Effector memory CD8-positive, alpha-beta T cell (primary cell): ENCODE data around the gene KRTAP4-2.
"Not testable (repeated sequence)": the region's sequence is repeated elsewhere in the genome, so short reads cannot be mapped to it uniquely, and the experiment has no call there.

Experiments
- ATAC-seq: fragments of 150-1000 bp; cut with Tn5 transposase; replicated peaks from 2 replicates; pipeline ENCODE4 v1.10.0; 2021; ENCODE audit warnings: mild to moderate bottlenecking, moderate library complexity
- DNase-seq, 3 experiments: peaks; one replicate each; pipeline ENCODE4 v3.0.0; 2021
- H3K27ac Mint-ChIP-seq, 2 donors: one replicate each; pipeline ENCODE4 v1.8.0; 2022; ENCODE audit warnings: mild to moderate bottlenecking in 2 of 2, mixed read lengths in 2 of 2, moderate library complexity in 2 of 2
- H3K27me3 Mint-ChIP-seq, 2 donors: one replicate each; pipeline ENCODE4 v1.8.0; 2022; ENCODE audit warnings: mixed read lengths in 2 of 2
- H3K36me3 Mint-ChIP-seq: one replicate; pipeline ENCODE4 v1.8.0; 2022; ENCODE audit warnings: mild to moderate bottlenecking, moderate library complexity, mixed read lengths; ENCODE audit not compliant: insufficient read depth
- H3K4me1 Mint-ChIP-seq, 2 donors: one replicate each; pipeline ENCODE4 v1.8.0; 2022; ENCODE audit warnings: low read depth in 2 of 2, mixed read lengths in 2 of 2
- H3K4me3 Mint-ChIP-seq, 2 donors: one replicate each; pipeline ENCODE4 v1.8.0; 2022; ENCODE audit warnings: mild to moderate bottlenecking in 2 of 2, mixed read lengths in 2 of 2, moderate library complexity in 2 of 2
- H3K9me3 Mint-ChIP-seq, 2 donors: one replicate each; pipeline ENCODE4 v1.8.0; 2022; ENCODE audit warnings: mixed read lengths in 2 of 2

The KRTAP4-2 gene

DNA sequence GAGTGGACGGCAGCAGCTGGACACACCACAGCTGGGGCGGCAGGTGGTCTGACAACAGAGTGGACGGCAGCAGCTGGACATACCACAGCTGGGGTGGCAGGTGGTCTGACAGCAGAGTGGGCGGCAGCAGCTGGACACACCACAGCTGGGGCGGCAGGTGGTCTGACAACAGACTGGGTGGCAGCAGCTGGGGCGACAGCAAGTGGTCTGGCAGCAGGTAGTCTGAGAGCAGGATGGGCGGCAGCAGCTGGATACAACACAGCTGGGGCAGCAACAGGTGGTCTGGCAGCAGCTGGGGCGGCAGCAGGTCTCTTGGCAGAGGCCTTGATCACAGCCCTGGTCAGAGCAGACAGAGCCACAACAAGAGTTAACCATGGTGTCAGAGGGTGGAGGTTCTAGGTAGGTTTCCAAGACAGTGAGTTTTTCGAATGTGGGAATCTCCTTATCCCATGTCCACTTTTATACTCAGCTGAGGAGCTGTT, 6.5 kb upstream of the KRTAP4-2 start, which contains the start of gene KRTAP4-1:
TSS of gene KRTAP4-1 (minus strand) at position 432 of the 482 bp plus-strand sequence. CDS start at position 375, 57 bp downstream.
- Mint-ChIP-seq H3K36me3 (no peaks in the 10 kb centered on the region), H3K4me1 (no peaks in the 10 kb centered on the region), H3K27me3 (peaks cover 29 to 32% of the 10 kb centered on the region in 2 donors), H3K9me3 (no peaks in the 10 kb centered on the region), H3K27ac (no peak within 1 kb of the TSS), H3K4me3 (no peak within 1 kb of the TSS)
- ATAC-seq (no peak), DNase-seq (no peak)

DNA sequence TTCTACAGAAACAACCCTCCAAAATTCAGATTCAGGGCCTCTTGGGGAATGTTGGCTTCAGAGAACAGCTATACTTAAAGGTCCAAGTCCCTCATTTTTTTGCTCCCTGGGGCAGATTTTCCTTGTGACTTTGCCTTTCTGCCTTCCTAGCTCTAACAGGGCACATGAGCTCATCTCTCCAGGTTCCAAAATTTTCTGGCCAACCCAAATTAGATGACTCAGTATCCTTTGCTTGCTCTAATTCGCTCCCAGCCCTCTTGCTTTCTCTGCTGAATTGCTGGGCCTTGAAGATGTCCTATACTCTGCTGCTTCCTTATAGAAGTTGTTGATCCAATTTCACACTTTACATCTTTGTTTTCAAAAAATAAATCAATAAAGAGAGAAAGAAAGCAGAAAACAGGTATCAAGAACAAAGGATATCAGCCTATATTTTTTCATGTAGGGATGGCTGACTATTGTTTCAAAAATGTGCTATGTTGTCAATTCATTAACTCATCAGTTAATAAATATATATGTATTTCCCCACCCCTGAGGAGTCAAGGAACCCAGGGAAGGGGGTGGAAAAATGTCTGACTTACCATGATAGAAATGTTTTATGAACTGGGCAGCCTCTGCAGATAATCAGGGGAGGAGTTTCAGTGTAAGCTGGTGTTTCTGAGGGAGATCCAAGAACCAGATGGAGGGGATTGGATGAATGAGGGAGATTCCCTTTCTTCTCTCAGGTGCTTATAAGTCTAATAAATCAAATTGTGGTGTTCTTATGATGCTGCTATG, 1.0 kb upstream of the KRTAP4-2 start:
- DNase-seq (no peak), ATAC-seq (no peak)
- H3K27me3 Mint-ChIP-seq, result peaks cover 9 to 14% of the 10 kb centered on the region in 2 donors
- no peak overlapping the region for H3K4me3 Mint-ChIP-seq
- H3K4me1 Mint-ChIP-seq, result no peaks in the 10 kb centered on the region
- no peak overlapping the region for H3K27ac Mint-ChIP-seq
- H3K9me3 Mint-ChIP-seq, result no peaks in the 10 kb centered on the region
- H3K36me3 Mint-ChIP-seq, result no peaks in the 10 kb centered on the region

- no peaks in the 10 kb centered on the region for H3K9me3 Mint-ChIP-seq
- H3K27ac Mint-ChIP-seq, result no peak overlapping the region
- ATAC-seq, result no peak
- no peak overlapping the region for H3K4me3 Mint-ChIP-seq
- H3K4me1 Mint-ChIP-seq, result peaks cover 0 to 3% of the 10 kb centered on the region in 2 donors
- DNase-seq, result no peak
- H3K27me3 Mint-ChIP-seq, result peaks cover 6 to 14% of the 10 kb centered on the region in 2 donors
- no peaks in the 10 kb centered on the region for H3K36me3 Mint-ChIP-seq
Measured at GRCh38 chr17:41178341-41178740, 320 bp upstream of the KRTAP4-2 start.

DNA sequence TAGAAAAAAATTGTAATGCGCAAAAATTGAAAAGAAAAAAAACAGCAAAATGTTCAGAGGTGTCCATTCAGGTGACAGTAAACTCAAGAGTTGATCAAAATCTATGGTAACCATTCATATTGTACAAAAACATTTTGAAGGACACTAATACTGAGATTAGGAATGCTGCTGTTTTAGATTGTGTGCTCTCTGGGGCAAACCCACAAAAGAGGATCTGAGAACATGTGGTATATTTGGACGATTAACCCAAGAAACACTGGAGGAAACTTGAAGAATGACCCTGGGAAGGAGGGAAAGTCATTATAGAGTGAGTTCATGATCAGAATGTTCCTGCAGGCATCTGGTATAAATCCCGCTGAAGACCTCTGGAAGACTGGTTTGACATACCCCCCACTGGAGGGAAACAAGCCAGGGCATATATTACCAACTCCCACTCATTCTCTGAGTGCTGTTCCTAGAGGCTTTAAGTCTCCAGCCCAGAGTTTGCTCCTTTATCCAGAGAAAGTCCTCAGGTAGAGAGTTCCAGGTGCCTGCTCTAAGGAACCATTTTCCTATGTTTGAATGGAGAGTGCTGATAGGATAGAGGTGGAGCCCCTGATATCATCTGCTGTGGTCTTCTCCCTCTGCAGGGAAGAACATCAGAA, 1.2 kb downstream of the KRTAP4-2 start:
- H3K4me1 Mint-ChIP-seq, result peaks cover 0 to 4% of the 10 kb centered on the region in 2 donors
- DNase-seq (no peak), ATAC-seq (no peak)
- no peaks in the 10 kb centered on the region for H3K36me3 Mint-ChIP-seq
- H3K27ac Mint-ChIP-seq, result no peak overlapping the region
- no peak overlapping the region for H3K4me3 Mint-ChIP-seq
- no peaks in the 10 kb centered on the region for H3K9me3 Mint-ChIP-seq
- peaks cover 15 to 17% of the 10 kb centered on the region in 2 donors for H3K27me3 Mint-ChIP-seq

DNA sequence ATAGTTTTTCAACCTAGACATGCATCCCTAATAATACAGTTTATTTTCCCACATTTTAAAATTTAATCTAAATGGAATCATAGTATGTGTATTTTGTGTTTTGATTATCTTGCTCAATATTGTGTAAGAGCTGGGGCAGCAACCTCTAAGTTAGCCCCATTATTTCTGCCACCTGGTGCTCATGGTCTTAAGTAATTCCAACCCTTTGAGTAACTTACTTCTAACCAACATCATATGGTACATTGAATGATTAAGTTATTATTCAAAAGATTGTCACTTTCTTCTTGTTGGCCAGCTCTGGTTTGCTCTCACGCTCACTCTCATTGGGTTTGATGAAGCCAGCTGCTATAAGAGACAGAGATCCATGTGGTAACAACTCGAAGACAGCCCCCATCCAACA, 6.1 kb downstream of the KRTAP4-2 start:
- Mint-ChIP-seq H3K9me3 (no peaks in the 10 kb centered on the region), H3K4me3 (no peak overlapping the region), H3K4me1 (peaks cover 2 to 4% of the 10 kb centered on the region in 2 donors), H3K27ac (no peak overlapping the region), H3K36me3 (no peaks in the 10 kb centered on the region), H3K27me3 (peaks cover 9 to 10% of the 10 kb centered on the region in 2 donors)
- DNase-seq, result no peak
- no peak for ATAC-seq

DNA sequence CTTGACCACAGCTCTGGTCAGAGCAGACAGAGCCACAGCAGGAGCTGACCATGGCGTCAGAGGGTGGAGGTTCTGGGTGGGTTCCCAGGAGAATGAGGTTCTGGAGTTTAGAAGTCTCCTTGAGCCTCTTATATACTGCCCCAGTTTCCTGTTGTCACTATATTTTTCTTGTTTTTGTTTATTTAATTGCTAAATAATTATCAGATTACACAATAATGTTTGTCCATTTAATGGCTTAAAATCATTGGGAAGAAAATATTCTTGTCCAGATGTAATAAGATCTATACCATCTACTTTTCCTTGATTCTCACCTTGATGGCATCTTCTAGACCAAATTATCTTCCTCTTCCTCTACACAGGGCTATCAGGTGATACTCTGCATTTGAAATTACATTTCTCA, 9.9 kb downstream of the KRTAP4-2 start, which contains the start of gene KRTAP4-3:
TSS of gene KRTAP4-3 (minus strand) at position 101 of the 400 bp plus-strand sequence. CDS start at position 52, 49 bp downstream.
- Mint-ChIP-seq H3K27me3 (peaks cover 11 to 20% of the 10 kb centered on the region in 2 donors), H3K4me3 (no peak within 1 kb of the TSS), H3K4me1 (peaks cover 0 to 2% of the 10 kb centered on the region in 2 donors), H3K36me3 (no peaks in the 10 kb centered on the region), H3K9me3 (no peaks in the 10 kb centered on the region), H3K27ac (no peak within 1 kb of the TSS)
- DNase-seq, result no peak
- no peak for ATAC-seq

GRCh38 chr17:41167561-41167960, 10.5 kb downstream of the KRTAP4-2 start:
- Mint-ChIP-seq H3K4me1 (peaks cover 0 to 2% of the 10 kb centered on the region in 2 donors), H3K27ac (no peak overlapping the region), H3K27me3 (peaks cover 12 to 23% of the 10 kb centered on the region in 2 donors), H3K9me3 (no peaks in the 10 kb centered on the region), H3K4me3 (no peak overlapping the region), H3K36me3 (no peaks in the 10 kb centered on the region)
- no peak for ATAC-seq
- DNase-seq, result no peak

GRCh38 chr17:41163828-41164227, 14.2 kb downstream of the KRTAP4-2 start:
- H3K4me1 Mint-ChIP-seq, result peaks cover 0 to 2% of the 10 kb centered on the region in 2 donors
- peaks cover 17 to 29% of the 10 kb centered on the region in 2 donors for H3K27me3 Mint-ChIP-seq
- no peak for DNase-seq
- H3K4me3 Mint-ChIP-seq, result no peak overlapping the region
- H3K9me3 Mint-ChIP-seq, result no peaks in the 10 kb centered on the region
- ATAC-seq, result no peak
- no peak overlapping the region for H3K27ac Mint-ChIP-seq
- no peaks in the 10 kb centered on the region for H3K36me3 Mint-ChIP-seq

- ATAC-seq, result no peak
- H3K4me3 Mint-ChIP-seq, result no peak within 1 kb of the TSS
- H3K4me1 Mint-ChIP-seq, result no peaks in the 10 kb centered on the region
- no peaks in the 10 kb centered on the region for H3K36me3 Mint-ChIP-seq
- H3K9me3 Mint-ChIP-seq, result no peaks in the 10 kb centered on the region
- peaks cover 47 to 57% of the 10 kb centered on the region in 2 donors for H3K27me3 Mint-ChIP-seq
- no peak within 1 kb of the TSS for H3K27ac Mint-ChIP-seq
- no peak for DNase-seq
Measured at GRCh38 chr17:41160648-41161047, 17.4 kb downstream of the KRTAP4-2 start, which contains the start of gene KRTAP4-4. TSS of gene KRTAP4-4 (minus strand) at chr17:41160748. CDS start at chr17:41160691, 57 bp downstream.

DNA sequence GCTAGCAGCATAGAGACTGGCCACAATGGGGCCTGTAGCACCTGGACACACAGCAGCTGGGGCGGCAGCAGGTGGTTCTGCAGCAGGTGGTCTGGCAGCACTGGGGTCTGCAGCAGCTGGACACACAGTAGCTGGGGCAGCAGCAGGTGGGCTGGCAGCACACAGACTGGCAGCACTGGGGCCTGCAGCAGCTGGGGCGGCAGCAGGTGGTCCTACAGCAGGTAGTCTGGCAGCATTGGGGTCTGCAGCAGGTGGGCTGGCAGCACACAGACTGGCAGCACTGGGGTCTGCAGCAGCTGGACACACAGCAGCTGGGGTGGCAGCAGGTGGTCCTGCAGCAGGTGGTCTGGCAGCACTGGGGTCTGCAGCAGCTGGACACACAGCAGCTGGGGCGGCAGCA, 17.8 kb downstream of the KRTAP4-2 start:
- H3K36me3 Mint-ChIP-seq, H3K4me3 Mint-ChIP-seq, H3K9me3 Mint-ChIP-seq, H3K4me1 Mint-ChIP-seq, ATAC-seq, H3K27ac Mint-ChIP-seq, DNase-seq: not testable (repeated sequence)
- H3K27me3 Mint-ChIP-seq, result peaks cover 48 to 60% of the 10 kb centered on the region in 2 donors

GRCh38 chr17:41153856-41154255, 24.2 kb downstream of the KRTAP4-2 start:
- H3K36me3 Mint-ChIP-seq, result peaks cover 3% of the 10 kb centered on the region
- H3K27ac Mint-ChIP-seq, result no peak overlapping the region
- DNase-seq, result no peak

DNA sequence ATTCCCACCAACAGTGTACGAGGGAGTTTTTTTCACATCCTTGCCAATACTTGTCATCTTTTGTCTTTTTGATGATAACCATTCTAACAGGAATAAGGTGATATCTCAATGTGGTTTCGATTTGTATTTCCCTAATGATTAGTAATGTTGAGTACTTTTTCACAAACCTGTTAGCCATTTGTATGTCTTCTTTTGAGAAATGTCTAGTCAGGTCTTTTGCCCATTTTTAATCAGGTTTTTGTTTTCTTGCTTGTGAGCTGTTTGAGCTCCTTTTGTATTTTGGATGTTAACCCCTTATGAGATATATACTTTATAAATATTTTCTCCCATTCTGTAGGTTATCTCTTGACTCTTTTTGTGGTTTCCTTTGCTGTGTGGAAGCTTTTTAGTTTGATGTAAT, 26.5 kb downstream of the KRTAP4-2 start:
- ATAC-seq (no peak), DNase-seq (no peak)
- no peak overlapping the region for H3K27ac Mint-ChIP-seq
- H3K4me1 Mint-ChIP-seq, result peaks cover 0 to 2% of the 10 kb centered on the region in 2 donors
- peaks cover 33 to 42% of the 10 kb centered on the region in 2 donors for H3K27me3 Mint-ChIP-seq
- H3K9me3 Mint-ChIP-seq, result no peaks in the 10 kb centered on the region
- peaks cover 3% of the 10 kb centered on the region for H3K36me3 Mint-ChIP-seq
- no peak overlapping the region for H3K4me3 Mint-ChIP-seq

More at GRCh38 chr17:41153856-41154255, 24.2 kb downstream of the KRTAP4-2 start:
- no peak overlapping the region for H3K4me3 Mint-ChIP-seq
- H3K27me3 Mint-ChIP-seq, result peaks cover 50 to 58% of the 10 kb centered on the region in 2 donors
- peaks cover 0 to 2% of the 10 kb centered on the region in 2 donors for H3K4me1 Mint-ChIP-seq
- no peaks in the 10 kb centered on the region for H3K9me3 Mint-ChIP-seq
- ATAC-seq, result no peak

DNA sequence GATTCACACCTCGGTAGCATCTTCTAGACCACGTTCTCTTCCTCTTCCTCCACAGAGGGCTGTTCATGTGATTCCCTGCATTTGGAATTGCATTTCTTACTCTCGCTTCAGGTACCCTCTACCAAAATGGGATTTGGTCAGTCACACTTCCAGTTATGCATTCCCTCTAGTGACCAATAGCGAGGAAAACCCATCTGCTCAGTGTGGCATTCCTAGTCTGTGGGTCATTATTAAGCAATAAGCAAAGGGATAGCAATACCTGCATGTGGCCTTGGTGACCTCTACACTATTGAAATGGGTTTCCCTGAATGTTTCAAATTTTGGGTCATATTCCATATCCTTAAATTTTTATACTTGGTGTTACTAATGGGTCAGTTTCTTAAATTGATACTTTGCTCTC, 28.0 kb downstream of the KRTAP4-2 start:
- H3K27ac Mint-ChIP-seq, result no peak overlapping the region
- no peak overlapping the region for H3K4me3 Mint-ChIP-seq

More for the DNA sequence above, 28.0 kb downstream of the KRTAP4-2 start:
- ATAC-seq, result no peak
- peaks cover 0 to 2% of the 10 kb centered on the region in 2 donors for H3K4me1 Mint-ChIP-seq
- peaks cover 30% of the 10 kb centered on the region in 2 donors for H3K27me3 Mint-ChIP-seq
- DNase-seq, result no peak
- H3K9me3 Mint-ChIP-seq, result no peaks in the 10 kb centered on the region
- H3K36me3 Mint-ChIP-seq, result peaks cover 3% of the 10 kb centered on the region
